NB4 (cell line): ENCODE measurements around the gene TBCA.
"Not testable (repeated sequence)": the region's sequence is repeated elsewhere in the genome, so short reads cannot be mapped to it uniquely, and the experiment has no call there.

ENCODE experiments used
- MYC ChIP-seq: IDR thresholded peaks from 2 replicates; pipeline ENCODE4 v1.6.1; 2011; ENCODE audit warnings: low read depth, low read length
- POLR2A ChIP-seq: IDR thresholded peaks from 2 replicates; pipeline ENCODE4 v1.6.1; 2011; ENCODE audit warnings: mild to moderate bottlenecking; ENCODE audit not compliant: insufficient read length; ENCODE audit errors: extremely low read depth
- TF ChIP-seq, protein P1 (sequence below): IDR thresholded peaks from one replicate; pipeline ENCODE4 v1.5.1; 2012; ENCODE audit warnings: low read depth, low read length
- TF ChIP-seq, protein P2 (sequence below): IDR thresholded peaks from 2 replicates; pipeline ENCODE4 v1.6.1; 2011; ENCODE audit warnings: low read depth, low read length

GRCh38 chr5:77699569-77699968, 76.6 kb downstream of the TBCA start:
- TF ChIP-seq, protein P1, sequence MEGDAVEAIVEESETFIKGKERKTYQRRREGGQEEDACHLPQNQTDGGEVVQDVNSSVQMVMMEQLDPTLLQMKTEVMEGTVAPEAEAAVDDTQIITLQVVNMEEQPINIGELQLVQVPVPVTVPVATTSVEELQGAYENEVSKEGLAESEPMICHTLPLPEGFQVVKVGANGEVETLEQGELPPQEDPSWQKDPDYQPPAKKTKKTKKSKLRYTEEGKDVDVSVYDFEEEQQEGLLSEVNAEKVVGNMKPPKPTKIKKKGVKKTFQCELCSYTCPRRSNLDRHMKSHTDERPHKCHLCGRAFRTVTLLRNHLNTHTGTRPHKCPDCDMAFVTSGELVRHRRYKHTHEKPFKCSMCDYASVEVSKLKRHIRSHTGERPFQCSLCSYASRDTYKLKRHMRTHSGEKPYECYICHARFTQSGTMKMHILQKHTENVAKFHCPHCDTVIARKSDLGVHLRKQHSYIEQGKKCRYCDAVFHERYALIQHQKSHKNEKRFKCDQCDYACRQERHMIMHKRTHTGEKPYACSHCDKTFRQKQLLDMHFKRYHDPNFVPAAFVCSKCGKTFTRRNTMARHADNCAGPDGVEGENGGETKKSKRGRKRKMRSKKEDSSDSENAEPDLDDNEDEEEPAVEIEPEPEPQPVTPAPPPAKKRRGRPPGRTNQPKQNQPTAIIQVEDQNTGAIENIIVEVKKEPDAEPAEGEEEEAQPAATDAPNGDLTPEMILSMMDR = not testable (repeated sequence)
- not testable (repeated sequence) for TF ChIP-seq POLR2A, MYC
- TF ChIP-seq, protein P2, sequence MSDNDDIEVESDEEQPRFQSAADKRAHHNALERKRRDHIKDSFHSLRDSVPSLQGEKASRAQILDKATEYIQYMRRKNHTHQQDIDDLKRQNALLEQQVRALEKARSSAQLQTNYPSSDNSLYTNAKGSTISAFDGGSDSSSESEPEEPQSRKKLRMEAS = not testable (repeated sequence)
